HEK293 (cell line): Measurements from ENCODE around the gene EFNA2.

Experiments
- BCL11A ChIP-seq: fragments of 450-650 bp; formaldehyde crosslinking; IDR thresholded peaks from 2 replicates; pipeline ENCODE4 v1.5.1; 2016; ENCODE audit warnings: low read depth, missing biosample characterization, missing genetic modification characterization
- GFI1B ChIP-seq: fragments of 450-650 bp; formaldehyde crosslinking; IDR thresholded peaks from 2 replicates; pipeline ENCODE4 v1.5.1; 2016; ENCODE audit warnings: missing biosample characterization, missing genetic modification characterization
- GLIS1 ChIP-seq: fragments of 450-650 bp; formaldehyde crosslinking; IDR thresholded peaks from 2 replicates; pipeline ENCODE4 v1.5.1; 2016; ENCODE audit warnings: missing biosample characterization, missing genetic modification characterization
- GLIS2 ChIP-seq: fragments of 450-650 bp; formaldehyde crosslinking; IDR thresholded peaks from 2 replicates; pipeline ENCODE4 v1.5.1; 2016; ENCODE audit warnings: missing biosample characterization, missing genetic modification characterization
- HOXA7 ChIP-seq: sonication (generic); formaldehyde crosslinking; IDR thresholded peaks from 2 replicates; pipeline ENCODE4 v1.8.1; 2022; ENCODE audit warnings: missing genetic modification reagents, borderline replicate concordance
- HOXD13 ChIP-seq: sonication (generic); formaldehyde crosslinking; IDR thresholded peaks from 2 replicates; pipeline ENCODE4 v1.8.0; 2022; ENCODE audit warnings: missing genetic modification reagents, borderline replicate concordance
- INSM2 ChIP-seq: fragments of 450-650 bp; formaldehyde crosslinking; IDR thresholded peaks from 2 replicates; pipeline ENCODE4 v1.5.1; 2016; ENCODE audit warnings: missing biosample characterization, missing genetic modification characterization
- KLF17 ChIP-seq: fragments of 450-650 bp; formaldehyde crosslinking; IDR thresholded peaks from 2 replicates; pipeline ENCODE4 v1.5.1; 2016; ENCODE audit warnings: missing biosample characterization, missing genetic modification characterization
- KLF9 ChIP-seq: fragments of 450-650 bp; formaldehyde crosslinking; IDR thresholded peaks from 2 replicates; pipeline ENCODE4 v1.5.1; 2016; ENCODE audit warnings: missing biosample characterization, missing genetic modification characterization, low read depth
- MEIS1 ChIP-seq: sonication (generic); formaldehyde crosslinking; IDR thresholded peaks from 2 replicates; pipeline ENCODE4 v1.8.1; 2022; ENCODE audit warnings: missing genetic modification reagents, mild to moderate bottlenecking, borderline replicate concordance
- ZBTB11 ChIP-seq: fragments of 450-650 bp; formaldehyde crosslinking; conservative IDR thresholded peaks from 2 replicates; pipeline ENCODE4 v1.5.1; 2016; ENCODE audit warnings: low read depth, missing biosample characterization, missing genetic modification characterization
- ZBTB21 ChIP-seq: fragments of 450-650 bp; formaldehyde crosslinking; IDR thresholded peaks from 2 replicates; pipeline ENCODE4 v1.5.1; 2017; ENCODE audit warnings: missing biosample characterization, missing genetic modification characterization
- ZBTB44 ChIP-seq: fragments of 450-650 bp; IDR thresholded peaks from 2 replicates; pipeline ENCODE4 v1.5.1; 2018; ENCODE audit warnings: missing biosample characterization, mild to moderate bottlenecking, missing genetic modification characterization
- ZNF121 ChIP-seq: fragments of 450-650 bp; formaldehyde crosslinking; IDR thresholded peaks from 2 replicates; pipeline ENCODE4 v1.5.1; 2016; ENCODE audit warnings: missing biosample characterization, missing genetic modification characterization
- ZNF24 ChIP-seq: fragments of 450-650 bp; formaldehyde crosslinking; IDR thresholded peaks from 2 replicates; pipeline ENCODE4 v1.5.1; 2016; ENCODE audit warnings: missing biosample characterization, missing genetic modification characterization
- ZNF274 ChIP-seq, 2 experiments: fragments of 200-500 bp in 1 of 2; fragments of 450-650 bp in 1 of 2; sonication (Bioruptor generic) in 1 of 2; formaldehyde crosslinking in 1 of 2; IDR thresholded peaks; 2 replicates each; pipeline versions ENCODE4 v1.5.1 to v1.6.1; 2014 to 2016; ENCODE audit warnings: borderline replicate concordance in 1 of 2, inconsistent platforms in 1 of 2, low read length in 1 of 2, missing biosample characterization in 1 of 2, missing genetic modification characterization in 1 of 2
- ZNF341 ChIP-seq: fragments of 450-650 bp; formaldehyde crosslinking; IDR thresholded peaks from 2 replicates; pipeline ENCODE4; 2016; ENCODE audit warnings: low read depth, missing biosample characterization, missing genetic modification characterization
- ZNF354C ChIP-seq: fragments of 450-650 bp; formaldehyde crosslinking; IDR thresholded peaks from 2 replicates; pipeline ENCODE4 v1.5.1; 2016; ENCODE audit warnings: missing biosample characterization, missing genetic modification characterization, low read depth, borderline replicate concordance
- ZNF404 ChIP-seq: fragments of 450-650 bp; formaldehyde crosslinking; IDR thresholded peaks from 2 replicates; pipeline ENCODE4 v1.5.1; 2017; ENCODE audit warnings: missing biosample characterization, missing genetic modification characterization
- ZNF449 ChIP-seq: fragments of 450-650 bp; formaldehyde crosslinking; IDR thresholded peaks from 2 replicates; pipeline ENCODE4 v1.5.1; 2017; ENCODE audit warnings: missing biosample characterization, mild to moderate bottlenecking, missing genetic modification characterization, moderate library complexity
- ZNF513 ChIP-seq: fragments of 450-650 bp; IDR thresholded peaks from 2 replicates; pipeline ENCODE4 v1.5.1; 2018; ENCODE audit warnings: missing biosample characterization, missing genetic modification characterization
- ZNF514 ChIP-seq: fragments of 450-650 bp; formaldehyde crosslinking; IDR thresholded peaks from 2 replicates; pipeline ENCODE4 v1.5.1; 2016; ENCODE audit warnings: missing biosample characterization, missing genetic modification characterization
- ZNF626 ChIP-seq: fragments of 450-650 bp; sonication (Bioruptor Pico); formaldehyde crosslinking; IDR thresholded peaks from 2 replicates; pipeline ENCODE4 v1.5.1; 2018; ENCODE audit warnings: missing biosample characterization, missing genetic modification characterization, inconsistent platforms
- ZNF664 ChIP-seq: fragments of 450-650 bp; formaldehyde crosslinking; IDR thresholded peaks from 2 replicates; pipeline ENCODE4 v1.5.1; 2016; ENCODE audit warnings: missing biosample characterization, missing genetic modification characterization
- ZNF777 ChIP-seq: fragments of 450-650 bp; formaldehyde crosslinking; IDR thresholded peaks from 2 replicates; pipeline ENCODE4 v1.5.1; 2017; ENCODE audit warnings: missing biosample characterization, missing genetic modification characterization, borderline replicate concordance
- ZNF792 ChIP-seq: fragments of 450-650 bp; formaldehyde crosslinking; IDR thresholded peaks from 2 replicates; pipeline ENCODE4 v1.5.1; 2016; ENCODE audit warnings: missing biosample characterization, missing genetic modification characterization

EFNA2 gene

GRCh38 chr19:1262623-1263123 lies 23.0 kb upstream of the EFNA2 start (continued):
- TF ChIP-seq HOXD13 (CRISPR knock-in tag) (no peak), KLF17 (tag by site-specific recombination) (peak; percentile 99; the same call in 1 of the 2 replicates), GLIS2 (tag by site-specific recombination) (no peak; the same call in 1 of the 2 replicates), GLIS1 (no peak), ZNF777 (no peak), ZNF513 (tag by site-specific recombination) (no peak), ZBTB11 (tag by site-specific recombination) (no peak), ZNF354C (no peak), KLF9 (no peak), ZNF24 (tag by site-specific recombination) (no peak), HOXA7 (no peak), ZNF626 (tag by site-specific recombination) (no peak), ZNF792 (tag by site-specific recombination) (no peak), ZNF404 (tag by site-specific recombination) (no peak), ZNF341 (peak; percentile 47; the same call in 1 of the 2 replicates), ZNF664 (tag by site-specific recombination) (no peak), ZNF449 (no peak), ZNF121 (tag by site-specific recombination) (no peak), ZBTB21 (tag by site-specific recombination) (no peak), ZNF514 (tag by site-specific recombination) (no peak), INSM2 (tag by site-specific recombination) (no peak), ZBTB44 (tag by site-specific recombination) (no peak), MEIS1 (no peak), ZNF274 (IDR thresholded peaks at IDR 0.05; ENCODE audit: low read length) (no peak), ZNF274 (tag by site-specific recombination; IDR thresholded peaks at IDR 0.05; ENCODE audit: borderline replicate concordance) (no peak), GFI1B (no peak), BCL11A (0 out of 2 replicates have a peak, but pooled peaks have one; percentile 66)
